CD4-positive, alpha-beta T cell treated with Interleukin-1 beta for 1 hour (primary cell): ENCODE measurements around the gene NINJ2.

ENCODE experiments used
- DNase-seq, 2 donors: peaks; one replicate each; pipeline ENCODE4 v3.0.0-alpha.2; 2020 to 2022

Gene NINJ2

GRCh38 chr12:612293-612692 lies 51.0 kb downstream of the NINJ2 start:
- no peak for DNase-seq

GRCh38 chr12:611721-612120 lies 51.5 kb downstream of the NINJ2 start:
- no peak for DNase-seq

- DNase-seq: no peak
Observed at GRCh38 chr12:608921-609320, 54.3 kb downstream of the NINJ2 start.

GRCh38 chr12:608413-608812 lies 54.8 kb downstream of the NINJ2 start:
- no peak for DNase-seq

- peak in 1 of 2 donors; percentile 3 for DNase-seq
Observed at GRCh38 chr12:607541-608001, 55.7 kb downstream of the NINJ2 start.

- no peak for DNase-seq
Observed at GRCh38 chr12:604956-605355, 58.3 kb downstream of the NINJ2 start.

- DNase-seq: no peak
Observed at GRCh38 chr12:602700-603068, 60.6 kb downstream of the NINJ2 start.

- no peak for DNase-seq
Observed at GRCh38 chr12:601976-602699, 61.1 kb downstream of the NINJ2 start.

- no peak for DNase-seq
Observed at GRCh38 chr12:599756-600155, 63.5 kb downstream of the NINJ2 start.

- no peak for DNase-seq
Observed at GRCh38 chr12:597926-598568, 65.2 kb downstream of the NINJ2 start.

GRCh38 chr12:593396-594270 lies 69.6 kb downstream of the NINJ2 start:
- DNase-seq: no peak

GRCh38 chr12:592024-592505 lies 71.2 kb downstream of the NINJ2 start:
- no peak for DNase-seq

- no peak for DNase-seq
Observed at GRCh38 chr12:591167-592023, 71.8 kb downstream of the NINJ2 start.

- no peak for DNase-seq
Observed at GRCh38 chr12:590206-590750, 73.0 kb downstream of the NINJ2 start.

- no peak for DNase-seq
Observed at GRCh38 chr12:588646-589045, 74.6 kb downstream of the NINJ2 start.

- DNase-seq: no peak
Observed at GRCh38 chr12:588024-588322, 75.3 kb downstream of the NINJ2 start.

- DNase-seq: no peak
Observed at GRCh38 chr12:587132-588023, 75.9 kb downstream of the NINJ2 start.

- DNase-seq: no peak
Observed at GRCh38 chr12:586318-587071, 76.8 kb downstream of the NINJ2 start.

- no peak for DNase-seq
Observed at GRCh38 chr12:585062-586061, 77.9 kb downstream of the NINJ2 start.
